ENCODE results near the gene OR2J3. TPM values are rescaled to one million over a fixed set of nuclear protein-coding genes. Genes with fewer than 3 reads are reported as not detected.

The OR2J3 gene
- total and polyA plus RNA-seq, 2 of the 13 experiments (the other 11 are each of a cell fraction or from before 2014, with no cell fraction given): 0.70 TPM; not detected in 1

GRCh38 chr6:29087213-29087612 lies 20.6 kb upstream of the OR2J3 start, which contains the start of gene OR2B3:
OR2B3 (minus strand) TSS chr6:29087313; CDS start chr6:29087248, 65 bp downstream.
- Histone ChIP-seq H3K4me1 (ENCODE audit: insufficient read depth, low read length) (no peaks in the 10 kb centered on the region), H3K4me2 (ENCODE audit: low read depth, low read length) (no peak within 1 kb of the TSS), H3K27ac (ENCODE audit: extremely low read length, insufficient read depth, low read length) (no peak within 1 kb of the TSS), H3K9ac (ENCODE audit: insufficient read depth, low read depth, low read length) (no peak within 1 kb of the TSS), H3K4me3 (replicated peaks in 1 of 3; ENCODE audit: insufficient read depth in 1 of 3, low read depth in 2 of 3, low read length in 3 of 3) (no peak within 1 kb of the TSS), H2AFZ (ENCODE audit: low read length) (no peak within 1 kb of the TSS), H3K36me3 (replicated peaks in 1 of 2; ENCODE audit: control insufficient read depth in 1 of 2, insufficient read depth in 2 of 2, low read length in 2 of 2) (no peaks in the 10 kb centered on the region), H3K79me2 (ENCODE audit: insufficient read depth, low read length) (no peaks in the 10 kb centered on the region), H3K27me3 (ENCODE audit: control insufficient read depth in 1 of 2, insufficient read depth in 2 of 2, low read length in 2 of 2) (peaks cover 0 to 5% of the 10 kb centered on the region in 2 experiments; a peak in 2 of 5 replicates), H3K9me3 (ENCODE audit: low read length) (no peaks in the 10 kb centered on the region), H4K20me1 (ENCODE audit: insufficient read depth, low read length) (no peaks in the 10 kb centered on the region)
- FAIRE-seq (no peak), ATAC-seq (no peak), DNase-seq (ENCODE audit: low spot score) (no peak)
- intact Hi-C loops (cut with micrococcal nuclease; ENCODE audit: unreplicated experiment) (no loop called here), in situ Hi-C loops (cut with HindIII; ENCODE audit: extremely low pct_ligation_motif_present, low pct_unique_long_range_greater_than_20kb) (no loop called here)
- CTCF ChIA-PET (ENCODE audit: low intra/inter-chr PET ratio, low total read pairs): no interaction called here
- POLR2A ChIA-PET: no interaction called here
- TF ChIP-seq KDM6A (CRISPR knock-in tag; IDR thresholded peaks at IDR 0.05; ENCODE audit: low read depth) (no peak), RXRB (CRISPR knock-in tag; IDR thresholded peaks at IDR 0.05; ENCODE audit: borderline replicate concordance) (no peak), ETV5 (CRISPR knock-in tag; IDR thresholded peaks at IDR 0.05; ENCODE audit: borderline replicate concordance) (no peak), ZMYM4 (CRISPR knock-in tag; IDR thresholded peaks at IDR 0.05) (no peak), ZNF776 (CRISPR knock-in tag; IDR thresholded peaks at IDR 0.05) (no peak), ZEB1 (IDR thresholded peaks at IDR 0.05; ENCODE audit: insufficient replicate concordance, low read depth) (no peak), DNMT1 (CRISPR knock-in tag; IDR thresholded peaks at IDR 0.05) (no peak), ZNF230 (CRISPR knock-in tag; IDR thresholded peaks at IDR 0.05) (no peak), ZFP1 (CRISPR knock-in tag; IDR thresholded peaks at IDR 0.05) (no peak), NR0B2 (CRISPR knock-in tag; IDR thresholded peaks at IDR 0.05) (no peak), ZNF232 (CRISPR knock-in tag; IDR thresholded peaks at IDR 0.05; ENCODE audit: borderline replicate concordance) (no peak), NR2F6 (IDR thresholded peaks at IDR 0.05) (no peak), NR2F6 (CRISPR knock-in tag; IDR thresholded peaks at IDR 0.05) (no peak), RELA (CRISPR knock-in tag; IDR thresholded peaks at IDR 0.05) (no peak), ZNF557 (CRISPR knock-in tag; IDR thresholded peaks at IDR 0.05) (no peak)
- TF ChIP-seq, protein P1, sequence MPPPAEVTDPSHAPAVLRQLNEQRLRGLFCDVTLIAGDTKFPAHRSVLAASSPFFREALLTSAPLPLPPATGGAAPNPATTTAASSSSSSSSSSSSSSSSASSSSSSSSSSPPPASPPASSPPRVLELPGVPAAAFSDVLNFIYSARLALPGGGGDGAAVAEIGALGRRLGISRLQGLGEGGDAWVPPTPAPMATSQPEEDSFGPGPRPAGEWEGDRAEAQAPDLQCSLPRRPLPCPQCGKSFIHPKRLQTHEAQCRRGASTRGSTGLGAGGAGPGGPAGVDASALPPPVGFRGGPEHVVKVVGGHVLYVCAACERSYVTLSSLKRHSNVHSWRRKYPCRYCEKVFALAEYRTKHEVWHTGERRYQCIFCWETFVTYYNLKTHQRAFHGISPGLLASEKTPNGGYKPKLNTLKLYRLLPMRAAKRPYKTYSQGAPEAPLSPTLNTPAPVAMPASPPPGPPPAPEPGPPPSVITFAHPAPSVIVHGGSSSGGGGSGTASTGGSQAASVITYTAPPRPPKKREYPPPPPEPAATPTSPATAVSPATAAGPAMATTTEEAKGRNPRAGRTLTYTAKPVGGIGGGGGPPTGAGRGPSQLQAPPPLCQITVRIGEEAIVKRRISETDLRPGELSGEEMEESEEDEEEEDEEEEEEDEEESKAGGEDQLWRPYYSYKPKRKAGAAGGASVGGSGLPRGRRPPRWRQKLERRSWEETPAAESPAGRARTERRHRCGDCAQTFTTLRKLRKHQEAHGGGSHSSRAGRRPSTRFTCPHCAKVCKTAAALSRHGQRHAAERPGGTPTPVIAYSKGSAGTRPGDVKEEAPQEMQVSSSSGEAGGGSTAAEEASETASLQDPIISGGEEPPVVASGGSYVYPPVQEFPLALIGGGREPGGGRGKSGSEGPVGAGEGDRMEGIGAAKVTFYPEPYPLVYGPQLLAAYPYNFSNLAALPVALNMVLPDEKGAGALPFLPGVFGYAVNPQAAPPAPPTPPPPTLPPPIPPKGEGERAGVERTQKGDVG (CRISPR knock-in tag; IDR thresholded peaks at IDR 0.05; ENCODE audit: borderline replicate concordance): no peak
- TF ChIP-seq, protein P2, sequence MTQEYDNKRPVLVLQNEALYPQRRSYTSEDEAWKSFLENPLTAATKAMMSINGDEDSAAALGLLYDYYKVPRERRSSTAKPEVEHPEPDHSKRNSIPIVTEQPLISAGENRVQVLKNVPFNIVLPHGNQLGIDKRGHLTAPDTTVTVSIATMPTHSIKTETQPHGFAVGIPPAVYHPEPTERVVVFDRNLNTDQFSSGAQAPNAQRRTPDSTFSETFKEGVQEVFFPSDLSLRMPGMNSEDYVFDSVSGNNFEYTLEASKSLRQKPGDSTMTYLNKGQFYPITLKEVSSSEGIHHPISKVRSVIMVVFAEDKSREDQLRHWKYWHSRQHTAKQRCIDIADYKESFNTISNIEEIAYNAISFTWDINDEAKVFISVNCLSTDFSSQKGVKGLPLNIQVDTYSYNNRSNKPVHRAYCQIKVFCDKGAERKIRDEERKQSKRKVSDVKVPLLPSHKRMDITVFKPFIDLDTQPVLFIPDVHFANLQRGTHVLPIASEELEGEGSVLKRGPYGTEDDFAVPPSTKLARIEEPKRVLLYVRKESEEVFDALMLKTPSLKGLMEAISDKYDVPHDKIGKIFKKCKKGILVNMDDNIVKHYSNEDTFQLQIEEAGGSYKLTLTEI (CRISPR knock-in tag; conservative IDR thresholded peaks at IDR 0.05): no peak
- BruUV-seq (replicated peaks): no TSS peak
- 3% methylated on average over 1 of the region's 1 CpG for WGBS (ENCODE audit: low lambda C conversion rate)

Measured in HepG2 (cell line).